HG02852 (cell line): Measurements from ENCODE around the gene SYNGR1.
A peak's percentile ranks its signal among the peaks of the same experiment; 100 is the strongest.

Source experiments
- ATAC-seq: cut with Tn5 transposase; IDR thresholded peaks from one replicate; pipeline ENCODE4 v1.9.1; 2021; ENCODE audit warnings: mild to moderate bottlenecking, moderate library complexity; ENCODE audit not compliant: unreplicated experiment

The SYNGR1 gene

GRCh38 chr22:39368461-39368911 is 18.7 kb downstream of the SYNGR1 start:
- no peak for ATAC-seq

GRCh38 chr22:39369186-39369585 is 19.4 kb downstream of the SYNGR1 start:
- ATAC-seq: no peak

- ATAC-seq: no peak
These were observed 19.8 kb downstream of the SYNGR1 start for GRCh38 chr22:39369586-39369985.

GRCh38 chr22:39371732-39372131 is 21.9 kb downstream of the SYNGR1 start:
- no peak for ATAC-seq

GRCh38 chr22:39374191-39374590 is 24.4 kb downstream of the SYNGR1 start:
- no peak for ATAC-seq

GRCh38 chr22:39374801-39375200 is 25.0 kb downstream of the SYNGR1 start:
- ATAC-seq: no peak

- ATAC-seq: no peak
These were observed 25.9 kb downstream of the SYNGR1 start for GRCh38 chr22:39375646-39376045.

GRCh38 chr22:39379756-39380730 is 30.3 kb downstream of the SYNGR1 start:
- no peak for ATAC-seq

GRCh38 chr22:39381009-39381755 is 31.4 kb downstream of the SYNGR1 start:
- ATAC-seq: no peak

GRCh38 chr22:39381930-39382329 is 32.1 kb downstream of the SYNGR1 start:
- no peak for ATAC-seq

GRCh38 chr22:39382410-39382809 is 32.6 kb downstream of the SYNGR1 start:
- ATAC-seq: peak; percentile 61

GRCh38 chr22:39383841-39384625 is 34.2 kb downstream of the SYNGR1 start:
- ATAC-seq: no peak

GRCh38 chr22:39384750-39385480 is 35.1 kb downstream of the SYNGR1 start:
- no peak for ATAC-seq

- no peak for ATAC-seq
These were observed 38.6 kb downstream of the SYNGR1 start for GRCh38 chr22:39388261-39389011.

- no peak for ATAC-seq
These were observed 39.6 kb downstream of the SYNGR1 start for GRCh38 chr22:39389420-39389819.

GRCh38 chr22:39392341-39392948 is 42.7 kb downstream of the SYNGR1 start:
- no peak for ATAC-seq

- ATAC-seq: no peak
These were observed 46.4 kb downstream of the SYNGR1 start for GRCh38 chr22:39395936-39396796.

GRCh38 chr22:39396797-39397195 is 47.0 kb downstream of the SYNGR1 start:
- no peak for ATAC-seq
